Neural progenitor cell (in vitro differentiated cells): Measurements from ENCODE around the gene SFR1. TPM values are rescaled to one million over a fixed set of nuclear protein-coding genes. Genes with fewer than 3 reads are reported as not detected.
A peak's percentile ranks its signal among the peaks of the same experiment; 100 is the strongest.

ENCODE experiments used
- DNase-seq: peaks from one replicate; pipeline ENCODE4 v3.0.0-alpha.2; 2016; ENCODE audit warnings: low spot score
- H2AFZ ChIP-seq: fragments of 200-600 bp; sonication (generic); replicated peaks from 2 replicates; pipeline ENCODE4 v1.6.1; 2016; ENCODE audit warnings: antibody characterized with exemption
- H3F3A ChIP-seq: fragments of 200-600 bp; sonication (generic); 2 replicates; pipeline ENCODE4 v1.6.1; 2016; ENCODE audit warnings: antibody characterized with exemption, low read depth
- H3K27ac ChIP-seq: fragments of 200-600 bp; sonication (generic); 2 replicates; pipeline ENCODE4 v1.5.1; 2016; ENCODE audit warnings: mild to moderate bottlenecking
- H3K27me3 ChIP-seq: fragments of 200-600 bp; sonication (generic); 2 replicates; pipeline ENCODE4 v1.6.1; 2016; ENCODE audit warnings: mild to moderate bottlenecking, moderate library complexity
- H3K36me3 ChIP-seq: fragments of 200-600 bp; sonication (generic); 2 replicates; pipeline ENCODE4 v1.5.1; 2016
- H3K4me1 ChIP-seq: fragments of 200-600 bp; sonication (generic); 2 replicates; pipeline ENCODE4 v1.6.1; 2016; ENCODE audit warnings: mixed run types
- H3K4me2 ChIP-seq: fragments of 200-600 bp; sonication (generic); 2 replicates; pipeline ENCODE4 v1.6.1; 2016
- H3K4me3 ChIP-seq: fragments of 200-600 bp; sonication (generic); 2 replicates; pipeline ENCODE4 v1.5.1; 2016
- H3K79me2 ChIP-seq: fragments of 200-600 bp; sonication (generic); 2 replicates; pipeline ENCODE4 v1.6.1; 2016; ENCODE audit warnings: low read depth
- H3K9ac ChIP-seq: fragments of 200-600 bp; sonication (generic); 2 replicates; pipeline ENCODE4 v1.6.1; 2016
- H3K9me3 ChIP-seq: fragments of 200-600 bp; sonication (generic); 2 replicates; pipeline ENCODE4 v1.5.1; 2016; ENCODE audit warnings: low read depth
- H4K20me1 ChIP-seq: fragments of 200-600 bp; sonication (generic); 2 replicates; pipeline ENCODE4 v1.6.1; 2016; ENCODE audit warnings: low read depth
- H3K27ac Mint-ChIP-seq: 3 replicates; pipeline ENCODE4 v1.8.0; 2021; ENCODE audit warnings: mixed read lengths
- H3K27me3 Mint-ChIP-seq: 2 replicates; pipeline ENCODE4 v1.8.0; 2022; ENCODE audit warnings: low read depth, mild to moderate bottlenecking, inconsistent platforms, moderate library complexity, mixed read lengths; ENCODE audit not compliant: insufficient read depth
- H3K36me3 Mint-ChIP-seq: 3 replicates; pipeline ENCODE4 v1.8.0; 2021; ENCODE audit warnings: mixed read lengths
- H3K4me1 Mint-ChIP-seq: 3 replicates; pipeline ENCODE4 v1.8.0; 2021; ENCODE audit warnings: mixed read lengths
- H3K4me3 Mint-ChIP-seq: 3 replicates; pipeline ENCODE4 v1.8.0; 2021; ENCODE audit warnings: mild to moderate bottlenecking, moderate library complexity, mixed read lengths
- H3K9me3 Mint-ChIP-seq: 3 replicates; pipeline ENCODE4 v1.8.0; 2020; ENCODE audit warnings: mixed read lengths
- CTCF ChIP-seq: fragments of 200-600 bp; sonication (generic); IDR thresholded peaks from 2 replicates; pipeline ENCODE4 v1.5.1; 2017; ENCODE audit warnings: antibody characterized with exemption, mild to moderate bottlenecking
- EZH2 ChIP-seq: fragments of 200-600 bp; sonication (generic); IDR thresholded peaks from 2 replicates; pipeline ENCODE4 v1.6.1; 2017; ENCODE audit warnings: antibody characterized with exemption, mild to moderate bottlenecking, moderate library complexity
- EZH2phosphoT487 ChIP-seq: fragments of 200-600 bp; sonication (generic); IDR thresholded peaks from 2 replicates; pipeline ENCODE4 v1.6.1; 2017; ENCODE audit warnings: antibody characterized with exemption
- total RNA-seq: library from RNA; depleted of rRNA; stranded (reverse); fragments of >200 nt; gene quantifications from 2 replicates; pipeline ENCODE4 v1.2.3, GENCODE V29; 2015; ENCODE audit warnings: low replicate concordance

The SFR1 gene
- total RNA-seq, 1 donor from 2014 or later: 18.2 TPM

- Mint-ChIP-seq H3K27ac (no peak overlapping the region), H3K9me3 (peaks cover 15% of the 10 kb centered on the region), H3K27me3 (peaks cover 3% of the 10 kb centered on the region), H3K36me3 (peaks cover 2% of the 10 kb centered on the region), H3K4me1 (no peaks in the 10 kb centered on the region), H3K4me3 (no peak overlapping the region)
- no peak overlapping the region for H3K27ac ChIP-seq
- H3K27me3 ChIP-seq: no peaks in the 10 kb centered on the region
- no peak overlapping the region for H3K4me2 ChIP-seq
- no peak for DNase-seq
- H4K20me1 ChIP-seq: no peaks in the 10 kb centered on the region
- no peaks in the 10 kb centered on the region for H3K4me1 ChIP-seq
- no peak overlapping the region for H3K9ac ChIP-seq
- no peaks in the 10 kb centered on the region for H3K79me2 ChIP-seq
- peaks cover 5% of the 10 kb centered on the region for H3K36me3 ChIP-seq
- H2AFZ ChIP-seq: peak overlapping the region; percentile 52
- no peaks in the 10 kb centered on the region for H3F3A ChIP-seq
- H3K9me3 ChIP-seq: peaks cover 10% of the 10 kb centered on the region
- TF ChIP-seq EZH2phosphoT487: no peak
- no peak for TF ChIP-seq EZH2
- no peak for TF ChIP-seq CTCF
- no peak overlapping the region for H3K4me3 ChIP-seq
Observed at GRCh38 chr10:104150139-104150538, 28.2 kb downstream of the SFR1 start.

- Histone ChIP-seq H3K9ac (no peak overlapping the region), H3K9me3 (peaks cover 10% of the 10 kb centered on the region), H3F3A (no peaks in the 10 kb centered on the region), H2AFZ (no peak overlapping the region), H3K79me2 (no peaks in the 10 kb centered on the region), H3K36me3 (peaks cover 5% of the 10 kb centered on the region), H3K27me3 (no peaks in the 10 kb centered on the region), H3K4me1 (peaks cover 9% of the 10 kb centered on the region), H3K4me2 (no peak overlapping the region), H4K20me1 (no peaks in the 10 kb centered on the region), H3K4me3 (no peak overlapping the region), H3K27ac (no peak overlapping the region)
- Mint-ChIP-seq H3K27ac (no peak overlapping the region), H3K9me3 (peaks cover 15% of the 10 kb centered on the region), H3K36me3 (peaks cover 2% of the 10 kb centered on the region), H3K27me3 (peaks cover 3% of the 10 kb centered on the region), H3K4me1 (no peaks in the 10 kb centered on the region), H3K4me3 (no peak overlapping the region)
- DNase-seq: no peak
- TF ChIP-seq CTCF: no peak
- TF ChIP-seq EZH2phosphoT487: no peak
- TF ChIP-seq EZH2: no peak
Observed at GRCh38 chr10:104151737-104152136, 29.8 kb downstream of the SFR1 start.

GRCh38 chr10:104155591-104155990, 33.6 kb downstream of the SFR1 start:
- no peak overlapping the region for H3K4me2 ChIP-seq
- H3K27ac Mint-ChIP-seq: no peak overlapping the region
- DNase-seq: no peak
- H3K9ac ChIP-seq: no peak overlapping the region
- peaks cover 3% of the 10 kb centered on the region for H3K27me3 Mint-ChIP-seq
- no peak for TF ChIP-seq EZH2
- TF ChIP-seq EZH2phosphoT487: no peak
- TF ChIP-seq CTCF: no peak
- H3K9me3 ChIP-seq: peaks cover 10% of the 10 kb centered on the region
- no peak overlapping the region for H3K4me3 ChIP-seq
- H3K4me1 Mint-ChIP-seq: no peaks in the 10 kb centered on the region
- H2AFZ ChIP-seq: no peak overlapping the region
- peaks cover 16% of the 10 kb centered on the region for H3K4me1 ChIP-seq
- H3K4me3 Mint-ChIP-seq: no peak overlapping the region
- H3K27ac ChIP-seq: no peak overlapping the region
- peaks cover 15% of the 10 kb centered on the region for H3K9me3 Mint-ChIP-seq
- H3K36me3 ChIP-seq: peaks cover 5% of the 10 kb centered on the region
- no peaks in the 10 kb centered on the region for H4K20me1 ChIP-seq
- H3F3A ChIP-seq: peaks cover 3% of the 10 kb centered on the region
- no peaks in the 10 kb centered on the region for H3K27me3 ChIP-seq
- peaks cover 3% of the 10 kb centered on the region for H3K36me3 Mint-ChIP-seq
- no peaks in the 10 kb centered on the region for H3K79me2 ChIP-seq
